Measurements from ENCODE around the gene TANGO6.
A peak's percentile ranks its signal among the peaks of the same experiment; 100 is the strongest.

TANGO6 gene

DNA sequence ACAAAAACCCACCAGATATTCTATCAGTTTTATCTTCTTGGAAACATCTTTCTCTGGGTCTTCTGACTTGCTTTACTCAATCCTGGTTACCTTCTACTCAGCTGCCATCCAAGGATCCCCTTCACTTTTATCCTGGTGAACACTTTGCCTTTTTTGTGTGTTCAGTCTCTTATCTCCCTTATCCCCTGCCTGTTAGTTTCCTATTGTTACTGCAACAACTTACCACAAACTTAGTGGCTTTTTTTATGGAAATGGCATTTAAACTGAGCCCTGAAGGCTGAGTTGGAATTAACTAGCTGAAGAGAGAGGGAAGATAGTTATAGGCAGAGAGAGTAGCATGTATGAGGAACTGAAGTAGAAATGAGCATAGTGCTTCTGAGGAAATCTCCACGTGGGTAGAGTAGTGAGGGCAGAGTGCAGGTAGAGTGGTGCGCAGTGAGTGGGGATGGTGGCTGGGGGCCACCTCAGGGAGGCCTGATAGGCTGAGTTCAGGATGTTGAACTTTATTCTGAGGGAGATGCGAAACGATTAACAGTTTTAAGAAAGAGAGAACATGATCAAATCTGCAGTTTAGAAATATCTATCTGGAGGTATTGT is 26.3 kb downstream of the TANGO6 start:
- DNase-seq, result no peak

DNA sequence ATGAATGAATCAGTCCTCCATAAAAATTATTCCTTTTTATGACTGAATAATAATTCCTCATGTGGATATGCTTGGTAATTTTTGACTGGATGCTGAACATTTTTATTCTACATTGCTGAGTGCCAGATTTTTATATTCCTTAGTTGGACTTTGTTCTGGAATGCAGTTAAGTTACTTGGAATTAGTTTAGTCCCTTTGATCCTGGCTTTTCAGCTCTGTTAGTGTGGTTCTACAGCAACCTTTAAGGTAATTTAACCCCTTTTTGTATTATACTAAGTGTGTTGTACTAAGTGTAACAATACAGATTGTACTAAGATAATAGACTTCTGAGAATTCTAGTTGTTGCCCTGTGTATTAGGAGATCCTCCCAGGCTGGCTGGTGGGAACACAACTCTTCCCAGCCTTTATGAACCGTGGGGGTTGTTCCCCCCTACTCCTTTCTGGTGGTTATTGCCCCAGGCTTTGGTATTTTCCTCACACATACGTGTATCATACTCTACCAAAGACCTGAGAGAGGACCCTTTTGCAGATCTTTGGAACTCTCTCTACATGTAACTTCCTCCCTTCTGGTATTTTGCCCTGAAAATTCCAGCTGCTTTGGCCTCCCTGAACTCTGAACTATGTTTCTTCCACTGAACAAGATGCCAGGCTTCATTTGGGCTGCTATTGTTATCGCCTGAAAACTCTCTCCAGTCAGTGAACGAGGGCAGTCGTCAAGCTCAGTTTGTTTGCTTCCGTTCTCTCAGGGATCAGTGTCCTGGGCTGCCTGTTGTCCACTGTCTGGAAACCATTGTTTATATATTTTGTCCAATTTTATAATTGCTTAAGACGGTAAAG is 30.5 kb downstream of the TANGO6 start:
- DNase-seq, result no peak

DNA sequence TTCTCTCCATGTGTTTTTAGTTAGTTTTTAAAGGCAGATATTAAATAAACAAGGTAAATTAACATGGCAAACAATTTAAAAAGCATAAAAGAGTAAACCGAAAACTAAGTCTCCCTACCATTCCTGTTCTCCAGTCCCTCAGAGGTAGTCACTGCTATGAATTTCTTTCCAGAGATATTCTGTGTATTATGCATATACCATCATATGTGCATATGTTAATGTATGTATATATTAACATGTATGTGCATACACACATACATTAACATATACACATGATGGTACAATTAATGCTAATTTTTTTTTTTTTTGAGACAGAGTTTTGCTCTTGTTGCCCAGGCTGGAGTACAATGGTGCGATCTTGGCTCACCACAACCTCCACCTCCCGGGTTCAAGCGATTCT is 32.5 kb downstream of the TANGO6 start:
- DNase-seq, result no peak

DNA sequence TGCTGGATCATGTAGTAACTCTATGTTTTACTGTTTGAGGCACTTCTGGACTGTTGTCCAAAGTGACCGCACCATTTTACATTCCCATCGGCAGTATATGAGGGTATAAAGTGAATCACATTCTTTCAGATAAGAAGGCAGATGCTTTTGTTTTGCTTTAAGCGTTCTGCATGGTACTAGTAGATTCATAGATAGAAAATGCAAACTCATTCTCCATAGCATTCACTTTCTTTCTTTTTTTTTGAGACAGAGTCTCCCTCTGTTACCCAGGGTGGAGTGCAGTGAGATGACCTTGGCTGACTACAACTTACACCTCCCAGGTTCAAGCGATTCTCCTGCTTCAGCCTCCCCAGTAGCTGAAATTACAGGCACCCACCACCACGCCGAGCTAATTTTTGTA is 40.4 kb downstream of the TANGO6 start:
- DNase-seq, result no peak

DNA sequence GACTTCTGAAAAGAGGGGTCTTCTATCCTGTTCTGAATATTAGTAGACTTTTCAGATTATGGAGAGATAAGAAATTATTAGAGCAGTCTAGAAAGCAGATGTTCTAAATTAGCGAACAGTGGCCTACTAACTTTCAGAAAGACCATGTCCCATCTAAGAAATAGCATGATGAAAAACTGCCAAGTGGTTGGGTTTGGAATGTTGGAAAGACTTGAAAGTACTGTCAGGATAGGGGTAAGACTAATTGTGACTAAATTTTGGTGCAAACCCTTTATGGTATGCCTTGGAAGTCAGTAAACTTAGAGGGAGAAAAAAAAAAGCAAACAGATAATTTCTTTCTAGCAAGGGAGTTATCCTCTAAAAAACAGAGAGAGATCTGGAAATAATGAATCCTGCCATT is 41.1 kb downstream of the TANGO6 start:
- DNase-seq, result no peak

DNA sequence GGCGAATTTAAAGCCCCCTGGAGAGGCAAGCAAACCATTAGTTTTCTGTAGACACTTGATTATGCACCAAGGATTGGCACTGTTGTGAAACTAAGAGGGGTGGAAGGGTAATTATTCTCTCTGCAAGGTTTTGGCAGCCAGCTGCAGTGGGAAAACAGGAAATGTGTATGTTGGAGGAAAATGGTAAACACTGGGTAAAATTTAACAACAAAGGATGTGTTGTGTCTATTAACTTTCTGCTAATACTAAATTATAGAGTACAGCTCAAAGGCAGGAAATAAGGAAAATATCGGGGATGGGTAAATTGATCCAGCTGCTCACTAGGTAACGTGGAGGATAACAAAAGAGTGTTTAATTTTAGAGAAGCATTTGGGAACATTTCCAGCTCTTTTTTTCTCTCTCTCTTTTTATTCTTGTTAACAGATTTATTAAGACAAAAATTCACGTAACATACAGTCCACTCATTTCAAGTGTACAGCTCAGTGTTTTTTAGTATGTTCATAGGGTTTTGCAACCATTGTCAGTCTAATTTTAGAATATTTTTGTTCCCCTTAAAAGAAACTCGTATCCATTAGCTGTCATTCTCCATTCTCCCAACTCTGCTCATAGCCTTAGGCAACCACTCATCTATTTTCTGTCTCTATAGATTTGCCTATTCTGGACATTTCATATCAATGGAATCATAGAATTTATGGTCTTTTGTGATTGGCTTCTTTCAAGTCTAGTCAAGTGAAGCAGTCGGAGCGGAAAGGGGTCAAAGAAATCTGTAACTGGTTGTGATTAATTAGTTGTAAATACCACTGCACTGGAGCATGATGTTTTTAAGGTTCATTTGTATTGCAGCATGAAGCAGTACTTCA is 41.8 kb downstream of the TANGO6 start:
- DNase-seq, result no peak

DNA sequence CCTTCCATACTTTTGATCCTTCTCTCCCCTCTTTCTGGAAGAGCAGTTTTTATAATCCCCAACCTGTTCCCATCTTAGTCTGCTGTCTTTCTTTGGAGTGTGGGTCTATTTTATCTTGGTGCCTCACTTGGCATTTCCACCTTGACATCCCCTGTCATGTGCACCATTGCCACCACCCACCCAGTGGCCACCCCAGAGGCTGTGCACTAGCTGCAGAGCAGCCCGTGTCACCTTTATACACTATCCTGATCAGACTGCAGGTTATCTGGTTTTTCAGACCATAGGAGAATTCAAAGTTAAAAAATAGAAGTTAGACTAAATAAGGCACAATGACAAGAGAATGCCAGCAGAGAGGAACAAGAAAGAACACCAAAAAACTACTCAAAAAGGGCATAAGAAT is 43.8 kb downstream of the TANGO6 start:
- no peak for DNase-seq

DNA sequence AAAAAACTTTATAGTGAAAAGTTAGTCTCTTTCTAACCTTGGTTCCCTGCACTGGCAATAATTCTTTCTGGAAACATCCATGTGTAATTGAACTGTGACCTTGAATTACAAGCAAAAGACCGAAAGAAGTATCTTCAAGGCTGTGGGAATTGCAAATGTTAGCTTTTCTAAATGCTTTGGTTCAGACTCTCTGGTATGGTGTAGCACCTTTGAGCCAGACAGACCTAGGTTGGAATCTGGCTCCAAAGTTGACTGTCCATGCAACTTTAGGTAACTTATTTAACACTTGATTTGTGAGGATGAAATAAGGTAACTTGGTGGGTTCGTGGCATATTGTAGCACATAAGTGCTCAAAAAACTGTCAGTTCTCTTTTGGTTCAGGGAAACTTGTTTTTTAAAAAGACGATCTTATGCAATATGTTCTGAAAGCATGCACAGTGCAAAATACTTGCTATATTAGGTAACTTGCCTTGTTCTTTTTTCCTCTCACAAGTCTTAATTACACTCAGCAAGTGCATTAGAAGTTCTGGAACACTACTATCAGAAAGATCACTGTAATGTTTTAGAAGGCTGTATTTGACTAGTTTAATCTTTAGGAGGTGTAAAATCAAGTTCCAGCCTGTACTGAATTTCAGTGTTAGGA is 46.3 kb downstream of the TANGO6 start:
- no peak for DNase-seq

DNA sequence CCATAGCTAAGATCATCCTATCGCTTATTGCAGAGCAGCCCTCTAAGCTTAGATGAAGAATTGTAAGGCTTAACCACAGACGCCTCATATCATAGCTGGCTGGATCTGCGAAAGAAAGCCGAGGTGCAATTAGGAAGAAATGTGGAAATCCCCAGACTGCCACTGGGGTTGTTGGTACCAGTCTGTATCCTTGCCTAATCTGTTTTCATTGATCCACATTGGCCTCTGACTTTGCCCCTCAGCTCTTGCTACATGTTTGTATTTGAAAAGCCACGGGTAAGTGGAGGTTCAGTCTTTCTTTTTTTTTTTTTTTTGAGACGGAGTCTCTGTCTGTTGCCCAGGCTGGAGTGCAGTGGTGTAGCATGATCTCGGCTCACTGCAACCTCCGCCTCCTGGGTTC is 48.9 kb downstream of the TANGO6 start:
- no peak for DNase-seq

DNA sequence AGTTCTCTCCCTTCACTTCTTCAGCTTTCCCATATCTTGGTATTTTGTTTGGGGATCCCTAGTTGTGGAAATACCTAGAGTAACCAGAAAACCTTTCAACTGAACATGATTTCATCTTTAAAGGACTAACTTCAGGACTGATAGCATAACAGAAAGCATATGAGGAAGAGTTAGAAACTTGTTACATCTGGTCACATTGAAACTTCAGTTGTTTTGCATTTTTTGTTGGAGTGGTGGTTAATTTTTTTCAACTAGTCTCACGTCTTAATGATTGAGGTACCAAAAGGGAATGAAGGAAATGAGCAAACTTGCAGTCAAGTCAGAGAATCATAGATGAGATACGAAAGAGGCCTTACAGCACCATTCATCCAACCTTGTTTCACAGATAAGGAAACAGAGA is 49.6 kb downstream of the TANGO6 start:
- DNase-seq, result no peak

DNA sequence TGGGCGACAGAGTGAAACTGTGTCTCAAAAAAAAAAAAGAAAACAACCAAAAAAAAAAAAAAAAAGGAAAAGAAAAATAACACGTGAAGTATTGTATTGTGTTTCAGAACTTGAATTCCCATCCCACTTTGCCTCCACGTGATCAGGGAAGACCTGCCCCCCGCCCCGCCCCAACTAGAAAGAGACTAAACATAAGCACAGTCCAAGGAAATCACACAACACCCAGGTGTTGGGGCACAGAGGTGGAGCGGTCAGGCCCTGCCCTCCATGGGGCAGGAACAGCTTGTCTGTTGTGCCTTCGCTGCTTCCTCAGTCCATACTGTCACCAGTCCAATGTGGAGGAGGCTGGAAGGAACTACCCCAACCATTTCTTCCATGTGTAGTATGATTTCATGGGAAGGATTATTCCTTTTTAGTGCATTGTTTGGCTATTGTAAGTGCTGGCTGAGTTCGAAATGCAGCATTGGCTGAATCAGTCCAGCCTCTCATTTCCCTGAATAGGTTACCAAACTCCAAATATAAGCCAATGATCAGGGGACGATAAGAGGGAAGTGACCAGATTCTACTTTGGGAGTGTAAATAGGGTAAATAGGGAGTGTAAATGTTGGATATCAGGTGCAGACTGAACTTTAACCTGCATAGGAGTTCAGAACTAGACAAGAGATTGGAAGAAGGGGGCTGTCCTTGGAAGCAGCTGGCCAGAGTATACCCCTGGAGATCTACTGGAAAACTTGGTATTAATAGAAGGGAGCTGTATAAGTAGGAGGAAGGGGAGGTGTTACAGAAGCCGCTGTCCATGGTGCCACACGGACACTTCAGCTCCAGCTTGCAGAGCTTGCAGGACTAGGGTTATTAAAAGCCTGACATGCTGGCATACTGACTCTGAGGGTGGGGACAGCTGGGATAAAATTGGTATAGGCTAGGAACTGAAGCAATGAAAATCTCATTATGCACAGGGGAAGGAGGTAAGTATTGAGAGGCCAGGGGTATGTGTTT is 50.7 kb downstream of the TANGO6 start:
- peak in 1 of 3 donors; percentile 3 for DNase-seq

DNA sequence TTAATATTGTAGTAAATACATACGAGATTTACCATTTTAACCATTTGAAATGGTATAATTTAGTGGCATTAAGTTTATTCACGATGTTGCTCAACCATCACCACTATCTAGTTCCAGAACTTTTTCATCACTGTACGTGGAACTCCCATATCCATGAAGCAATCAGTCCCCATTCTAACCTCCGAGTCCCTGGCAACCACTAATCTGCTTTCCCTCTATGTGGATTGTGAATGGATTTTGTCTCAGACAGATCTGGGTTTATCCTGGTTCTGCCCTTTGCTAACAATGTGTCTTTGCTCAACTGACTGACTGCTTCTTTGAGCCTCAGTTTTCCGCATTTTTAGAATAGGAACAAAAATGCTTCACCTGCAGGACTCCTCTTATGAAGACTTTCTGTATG is 51.4 kb downstream of the TANGO6 start:
- no peak for DNase-seq

DNA sequence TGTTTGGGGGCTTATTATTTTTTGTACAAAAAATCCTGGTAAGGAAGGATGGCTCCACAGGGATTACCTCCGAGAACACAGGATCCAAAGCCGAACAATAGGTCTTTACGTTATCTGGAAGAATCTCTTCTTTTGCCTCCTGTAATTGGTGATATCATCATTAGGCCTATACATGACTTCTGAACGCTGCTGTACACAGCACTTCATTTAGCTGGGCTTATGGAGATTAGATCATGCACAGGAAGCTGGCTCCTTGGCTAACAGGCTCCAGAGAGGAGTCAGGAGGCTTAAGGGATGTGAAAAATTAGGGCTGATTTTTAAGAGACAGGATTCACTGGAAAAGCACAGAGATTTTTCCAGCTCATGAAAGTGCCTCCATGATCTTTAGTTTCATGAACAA is 54.7 kb downstream of the TANGO6 start:
- no peak for DNase-seq

DNA sequence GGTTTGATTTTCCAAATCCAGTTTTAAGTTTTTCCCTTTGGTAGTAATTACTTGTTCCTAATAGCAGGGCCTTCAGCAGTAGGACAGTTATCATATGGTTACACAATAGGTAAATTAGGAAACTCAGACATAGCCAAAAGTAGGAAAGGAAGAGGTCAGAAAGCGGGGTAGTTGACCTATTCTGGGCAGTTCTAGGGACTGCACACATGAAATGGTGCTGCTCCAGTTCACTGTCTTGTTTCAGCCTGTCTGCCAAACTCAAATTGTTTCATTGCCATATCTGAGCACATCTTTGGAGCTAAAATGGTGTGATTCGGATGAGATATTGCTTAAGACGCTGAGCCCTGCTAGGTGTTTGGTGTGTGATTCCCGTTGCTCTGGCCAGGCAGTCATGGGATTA is 56.7 kb downstream of the TANGO6 start:
- DNase-seq, result no peak

DNA sequence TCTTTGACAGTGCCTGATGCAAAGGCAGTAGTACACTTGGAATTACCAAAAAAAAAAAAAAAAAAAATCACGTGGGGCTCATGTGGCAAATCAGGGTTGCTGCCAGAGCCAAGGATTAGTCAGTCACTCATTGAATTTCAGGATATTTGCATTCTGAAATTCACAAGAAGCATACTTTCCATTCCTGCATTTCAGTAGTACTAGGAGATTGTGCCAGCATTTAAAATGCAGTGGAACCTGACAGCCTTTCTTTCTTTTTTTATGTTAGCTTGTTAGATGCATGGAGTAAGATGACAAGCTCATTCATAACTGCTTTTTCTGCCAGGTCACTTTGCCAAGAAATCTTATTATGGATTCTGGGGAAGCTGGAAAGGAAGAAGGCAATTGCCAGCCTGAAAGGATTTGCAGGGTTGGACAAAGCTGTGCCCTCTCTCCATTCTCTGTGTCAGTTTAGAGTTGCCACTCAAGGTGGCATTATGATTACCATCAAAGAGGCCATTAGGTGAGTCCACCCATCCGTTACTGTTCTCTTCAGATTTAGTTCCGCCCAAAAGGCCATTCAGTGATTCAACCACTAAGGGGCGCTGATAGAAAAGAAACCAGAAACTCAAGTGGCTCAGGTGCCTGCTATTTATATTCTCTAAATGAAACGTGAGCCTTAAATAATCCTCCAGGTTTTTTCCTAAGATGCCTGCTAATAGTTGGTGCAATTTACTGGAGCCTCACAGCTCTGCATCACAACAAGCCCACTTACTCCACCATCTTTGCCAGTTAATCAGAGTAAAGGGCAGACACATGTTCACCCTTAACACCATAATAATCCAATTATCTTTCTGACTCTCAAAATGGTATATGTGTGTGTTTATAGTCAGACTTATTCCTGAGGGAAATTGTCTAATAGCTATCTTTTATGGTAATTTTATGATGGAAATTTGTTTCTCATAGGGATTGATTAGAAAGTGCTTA is 59.0 kb downstream of the TANGO6 start:
- DNase-seq, result peak; percentile 35 to 38 (median 38)

DNA sequence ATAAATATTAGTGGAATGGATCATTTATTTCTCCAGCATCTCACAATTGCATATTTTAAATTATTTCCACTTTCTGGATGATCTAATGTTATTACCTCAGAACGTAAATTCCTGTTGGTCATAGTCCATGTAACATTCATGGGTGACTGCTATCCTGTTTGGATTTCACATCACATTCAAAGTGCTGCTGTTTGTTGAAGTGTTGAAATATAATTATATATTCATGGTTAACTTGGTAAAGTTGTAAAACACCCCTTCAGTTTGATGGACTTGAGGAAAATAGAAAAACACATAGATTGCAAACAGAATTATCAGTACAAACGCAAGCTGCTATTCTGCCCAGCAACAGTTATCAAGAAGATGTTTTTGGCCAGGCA is 59.6 kb downstream of the TANGO6 start:
- peak; percentile 7 to 40 (median 30) for DNase-seq

DNA sequence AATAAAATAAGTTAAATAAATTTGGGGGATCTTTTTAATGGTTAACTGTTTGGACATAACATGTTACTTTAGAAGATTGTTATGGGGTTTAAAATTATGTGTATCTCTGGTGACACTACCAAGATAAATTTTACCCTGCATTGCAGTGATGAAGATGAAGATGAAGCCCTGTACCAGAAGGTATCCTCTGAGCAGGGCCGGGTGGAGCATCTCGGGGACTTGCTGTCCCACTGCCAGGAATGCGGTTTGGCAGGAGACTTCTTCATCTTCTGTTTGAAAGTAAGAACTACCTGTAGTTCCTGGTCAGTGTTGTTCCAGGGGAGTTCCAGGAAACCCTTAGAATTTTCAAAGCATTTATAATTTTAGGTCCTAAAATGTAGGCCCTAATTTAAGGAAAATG is 64.0 kb downstream of the TANGO6 start:
- DNase-seq, result no peak

DNA sequence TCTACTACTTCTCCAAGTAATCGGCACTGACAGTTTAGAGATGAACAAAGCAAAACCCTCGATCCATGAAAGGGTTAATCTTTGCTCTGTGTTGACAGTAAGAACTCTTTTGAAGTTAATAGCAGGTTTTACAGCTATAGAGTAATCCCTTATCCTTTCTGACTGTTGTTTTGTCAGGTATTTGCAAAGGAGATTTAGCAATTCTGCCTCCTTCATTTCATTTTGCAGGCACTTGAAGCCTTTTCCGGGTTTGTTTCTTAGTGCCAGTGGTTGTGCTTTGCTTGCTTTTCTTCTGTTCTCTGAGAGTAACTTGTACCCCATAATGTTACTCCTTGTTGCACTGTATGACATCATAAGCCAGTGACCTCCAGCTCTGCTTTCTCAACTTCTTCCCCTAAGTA is 64.5 kb downstream of the TANGO6 start:
- no peak for DNase-seq

DNA sequence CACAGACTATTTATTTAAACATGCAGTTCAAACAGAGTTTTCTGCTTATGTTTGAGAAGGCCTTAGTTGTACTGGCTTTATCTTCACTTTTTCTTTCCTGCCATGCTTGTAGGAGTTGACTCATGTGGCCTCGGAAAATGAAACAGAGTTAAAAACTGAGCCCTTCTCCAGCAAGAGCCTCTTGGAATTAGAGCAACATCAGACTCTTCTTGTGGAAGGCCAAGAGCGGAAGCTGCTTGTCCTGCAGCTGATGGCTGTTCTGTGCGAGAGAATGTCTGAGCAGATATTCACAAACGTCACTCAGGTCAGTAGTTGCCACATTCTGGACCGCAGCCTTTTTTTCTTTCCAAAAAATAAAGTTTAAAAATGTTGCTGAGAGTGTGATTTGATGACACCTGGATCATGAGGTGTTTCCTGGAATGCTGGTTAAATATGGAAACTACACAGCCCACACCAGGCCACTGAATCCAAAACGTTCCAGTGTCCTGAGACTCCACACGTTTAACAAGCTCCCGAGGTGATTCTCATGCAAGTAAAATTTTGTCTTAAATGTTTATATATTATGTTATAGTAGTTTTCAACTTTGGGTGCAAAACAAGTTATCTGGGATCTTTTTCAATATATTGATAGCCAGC is 65.9 kb downstream of the TANGO6 start:
- DNase-seq, result no peak

DNA sequence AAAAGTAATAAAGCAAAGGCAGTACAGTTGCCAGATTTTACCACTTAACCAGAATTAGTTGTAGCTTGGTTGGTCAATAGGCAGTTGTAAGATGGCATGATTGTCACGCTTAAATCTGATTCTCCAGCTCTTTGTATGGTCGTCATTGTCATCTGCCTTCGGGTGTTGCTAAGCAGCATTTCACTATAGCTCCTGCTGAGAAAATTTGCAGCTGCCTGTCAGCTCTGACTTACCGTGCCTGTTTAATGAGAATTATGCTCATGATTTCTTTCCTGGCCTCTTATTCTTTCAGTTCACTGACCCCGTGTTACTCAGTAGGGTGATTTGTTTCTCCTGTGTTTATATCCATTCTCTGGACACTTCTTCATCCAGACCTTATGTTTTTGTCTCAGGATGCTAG is 66.7 kb downstream of the TANGO6 start:
- DNase-seq, result no peak

Measured in suppressor macrophage treated with lipopolysaccharide for 1 hour (primary cell).